GM12878 (cell line): ENCODE data around the gene PRR22. TPM values are rescaled to one million over a fixed set of nuclear protein-coding genes. Genes with fewer than 3 reads are reported as not detected.

Experiments
- ATAC-seq: fragments of 200-7000 bp; cut with Tn5 transposase; 3 replicates; pipeline ENCODE4 v1.9.1; 2020; ENCODE audit warnings: mild to moderate bottlenecking, moderate library complexity
- BruUV-seq: library from RNA; stranded (reverse); fragments of 400-500 nt; replicated peaks from 2 replicates; lab custom pipeline; 2021; lab: Mats Ljungman, UMichigan
- CTCF ChIA-PET: fragments of 300-600 bp; sonication (Branson Sonifier 250); formaldehyde crosslinking; extraction: SDS; loops from one replicate; lab custom pipeline; 2021; ENCODE audit warnings: inconsistent platforms; lab: Yijun Ruan, JAX
- POLR2A ChIA-PET: fragments of 350-600 bp; formaldehyde crosslinking; extraction: SDS; loops from one replicate; lab custom pipeline; 2021; ENCODE audit warnings: inconsistent platforms; lab: Charles Lee
- RAD21 ChIA-PET: fragments of 300-600 bp; sonication (Branson Sonifier 250); formaldehyde crosslinking; loops from one replicate; lab custom pipeline; 2023; ENCODE audit warnings: antibody characterized with exemption; ENCODE audit not compliant: unreplicated experiment; lab: Charles Lee
- SMC1A ChIA-PET: fragments of 300-600 bp; sonication (Branson Sonifier 250); formaldehyde crosslinking; loops from one replicate; lab custom pipeline; 2023; ENCODE audit not compliant: unreplicated experiment, uncharacterized antibody; lab: Charles Lee
- DNase-seq: peaks from one replicate; pipeline ENCODE4 v3.0.0-alpha.2; 2011; ENCODE audit warnings: low read depth, low spot score
- FAIRE-seq: peaks from 3 replicates; lab custom pipeline; 2011; peaks lifted over from hg19 to GRCh38; lab: Jason Lieb, UNC
- H2AFZ ChIP-seq: 2 replicates; pipeline ENCODE4 v1.6.0; 2011; ENCODE audit warnings: low read depth, low read length, control low read depth; ENCODE audit not compliant: control insufficient read depth
- H3K27ac ChIP-seq: 2 replicates; pipeline ENCODE4 v1.5.1; 2011; ENCODE audit warnings: control low read depth; ENCODE audit not compliant: control insufficient read depth, insufficient read depth
- H3K27me3 ChIP-seq, 2 experiments: replicated peaks in 1 of 2; 2 replicates each; pipeline versions ENCODE4 v1.6.0 to v1.6.1; 2011; ENCODE audit warnings: low read length in 1 of 2; ENCODE audit not compliant: control insufficient read depth in 2 of 2, insufficient read depth in 2 of 2
- H3K36me3 ChIP-seq, 2 experiments: 2 replicates each; pipeline ENCODE4 v1.5.1; 2011; ENCODE audit warnings: low read length in 1 of 2; ENCODE audit not compliant: control insufficient read depth in 2 of 2, insufficient read depth in 2 of 2
- H3K4me1 ChIP-seq: 2 replicates; pipeline ENCODE4 v1.6.1; 2011; ENCODE audit warnings: mild to moderate bottlenecking, low read length, moderate library complexity, mixed read lengths; ENCODE audit not compliant: control insufficient read depth, insufficient read depth
- H3K4me2 ChIP-seq: 2 replicates; pipeline ENCODE4 v1.6.0; 2011; ENCODE audit warnings: control low read depth; ENCODE audit not compliant: control insufficient read depth, insufficient read depth
- H3K4me3 ChIP-seq: fragments of 200-600 bp; sonication (generic); 2 replicates; pipeline ENCODE4 v1.5.1; 2016
- H3K79me2 ChIP-seq: 2 replicates; pipeline ENCODE4 v1.6.0; 2011; ENCODE audit warnings: low read length; ENCODE audit not compliant: control insufficient read depth, insufficient read depth
- H3K9ac ChIP-seq: 2 replicates; pipeline ENCODE4 v1.8.0; 2011; ENCODE audit warnings: low read length, control low read depth, mixed read lengths; ENCODE audit not compliant: control insufficient read depth, insufficient read depth
- H3K9me3 ChIP-seq: replicated peaks from 3 replicates; pipeline ENCODE4 v1.5.1; 2011; ENCODE audit warnings: mild to moderate bottlenecking, low read length; ENCODE audit not compliant: control insufficient read depth, insufficient read depth
- H4K20me1 ChIP-seq: 2 replicates; pipeline ENCODE4 v1.6.0; 2011; ENCODE audit not compliant: control insufficient read depth, insufficient read depth
- BHLHE40 ChIP-seq, 2 experiments: fragments of 450-650 bp in 1 of 2; IDR thresholded peaks; 2 replicates each; pipeline ENCODE4 v1.6.1; 2011 to 2017; ENCODE audit warnings: low read depth in 2 of 2, borderline replicate concordance in 1 of 2, improper control_type of control experiment in 1 of 2, low read length in 1 of 2, mild to moderate bottlenecking in 1 of 2
- HDAC6 ChIP-seq: fragments of 200-600 bp; sonication (generic); IDR thresholded peaks from one replicate; pipeline ENCODE4 v1.8.0; 2017; ENCODE audit warnings: antibody characterized with exemption; ENCODE audit not compliant: unreplicated experiment
- JUND ChIP-seq: IDR thresholded peaks from 2 replicates; pipeline ENCODE4 v1.6.1; 2012; ENCODE audit warnings: low read depth, mild to moderate bottlenecking, low read length, improper control_type of control experiment, moderate library complexity
- KDM1A ChIP-seq: fragments of 200-600 bp; sonication (generic); IDR thresholded peaks from 2 replicates; pipeline ENCODE4 v1.6.1; 2016; ENCODE audit warnings: borderline replicate concordance
- MEF2A ChIP-seq: IDR thresholded peaks from 2 replicates; pipeline ENCODE4 v1.6.1; 2011; ENCODE audit warnings: low read depth, mild to moderate bottlenecking, low read length, moderate library complexity; ENCODE audit not compliant: insufficient read depth
- MEF2B ChIP-seq: fragments of 450-650 bp; IDR thresholded peaks from 2 replicates; pipeline ENCODE4 v1.6.1; 2018; ENCODE audit warnings: mild to moderate bottlenecking, moderate library complexity; ENCODE audit not compliant: partially characterized antibody, poor library complexity, severe bottlenecking
- NR2F1 ChIP-seq: fragments of 450-650 bp; conservative IDR thresholded peaks from 2 replicates; pipeline ENCODE4 v1.6.1; 2017; ENCODE audit warnings: mild to moderate bottlenecking
- PKNOX1 ChIP-seq: fragments of 450-650 bp; IDR thresholded peaks from 2 replicates; pipeline ENCODE4 v1.6.1; 2016; ENCODE audit warnings: mild to moderate bottlenecking
- RUNX3 ChIP-seq: IDR thresholded peaks from 2 replicates; pipeline ENCODE4 v1.6.1; 2012; ENCODE audit warnings: low read length, inconsistent platforms
- STAT1 ChIP-seq: fragments of 450-650 bp; conservative IDR thresholded peaks from 2 replicates; pipeline ENCODE4 v1.6.1; 2014; ENCODE audit warnings: antibody characterized with exemption, mild to moderate bottlenecking
- TCF12 ChIP-seq: IDR thresholded peaks from 2 replicates; pipeline ENCODE4 v1.6.1; 2011; ENCODE audit warnings: low read depth, mild to moderate bottlenecking, low read length
- TCF3 ChIP-seq: IDR thresholded peaks from 2 replicates; pipeline ENCODE4 v1.6.1; 2012; ENCODE audit warnings: low read depth, mild to moderate bottlenecking, low read length, borderline replicate concordance; ENCODE audit not compliant: insufficient read depth
- WGBS: methylation state at CpG from one replicate; pipeline ENCODE4 v1.1.6; 2016; ENCODE audit warnings: low lambda C conversion rate; ENCODE audit not compliant: insufficient replicate concordance, insufficient coverage; ENCODE audit errors: missing lambda C conversion rate; 5-methylcytosine and 5-hydroxymethylcytosine counted together
- in situ Hi-C: fragments of 300-500 bp; cut with MboI; formaldehyde crosslinking; loops from 9 replicates; pipeline ENCODE4 v1.14.3; 2018; ENCODE audit warnings: mixed read lengths
- intact Hi-C: fragments of 100-400 bp; cut with micrococcal nuclease; formaldehyde crosslinking; loops from one replicate; pipeline ENCODE4 v1.14.2; 2022; ENCODE audit not compliant: unreplicated experiment
- polyA plus RNA-seq, 11 experiments: library from polyadenylated mRNA; depleted of rRNA in 4 of 11; unstranded in 6 of 11; stranded (reverse) in 5 of 11; fragments of >200 nt; fragmentation: Nextera tagmentation in 4 of 11; fragmentation: Illumina TruSeq in 1 of 11; extraction: Ambion mirVana in 4 of 11; extraction: Trizol in 1 of 11; gene quantifications; 1 replicate in 1 of 11; 2 replicates in 10 of 11; pipeline versions ENCODE4 v1.2.1 to v1.2.3, GENCODE V29; 2011 to 2016; ENCODE audit warnings: inconsistent platforms in 2 of 11, missing spikeins in 2 of 11, low read depth in 1 of 11
- total RNA-seq, 4 experiments: library from RNA; depleted of rRNA in 3 of 4; stranded (reverse); fragments of >200 nt in 3 of 4; fragmentation: Illumina TruSeq in 1 of 4; extraction: Trizol in 1 of 4; gene quantifications; 2 replicates each; pipeline versions ENCODE4 v1.2.1 to v1.2.3, GENCODE V29; 2013 to 2021
- TF ChIP-seq, protein P1 (sequence below), 3 experiments: IDR thresholded peaks in 2 of 3; conservative IDR thresholded peaks in 1 of 3; 2 replicates each; pipeline ENCODE4 v1.5.1; 2011; ENCODE audit warnings: low read depth in 3 of 3, low read length in 3 of 3, mild to moderate bottlenecking in 3 of 3, control low read depth in 2 of 3, moderate library complexity in 2 of 3, inconsistent platforms in 1 of 3, mixed read lengths in 1 of 3; ENCODE audit not compliant: control insufficient read depth in 2 of 3, insufficient read depth in 1 of 3; ENCODE audit errors: extremely low read depth in 1 of 3

The PRR22 gene
- total and polyA plus RNA-seq, 10 of the 15 experiments (the other 5 are each of a cell fraction or from before 2014, with no cell fraction given) = 0.31 to 4.4 (median 1.3) TPM; not detected in 2

GRCh38 chr19:5827342-5827890 lies 42.9 kb upstream of the PRR22 start (continued):
- TF ChIP-seq, protein P1, sequence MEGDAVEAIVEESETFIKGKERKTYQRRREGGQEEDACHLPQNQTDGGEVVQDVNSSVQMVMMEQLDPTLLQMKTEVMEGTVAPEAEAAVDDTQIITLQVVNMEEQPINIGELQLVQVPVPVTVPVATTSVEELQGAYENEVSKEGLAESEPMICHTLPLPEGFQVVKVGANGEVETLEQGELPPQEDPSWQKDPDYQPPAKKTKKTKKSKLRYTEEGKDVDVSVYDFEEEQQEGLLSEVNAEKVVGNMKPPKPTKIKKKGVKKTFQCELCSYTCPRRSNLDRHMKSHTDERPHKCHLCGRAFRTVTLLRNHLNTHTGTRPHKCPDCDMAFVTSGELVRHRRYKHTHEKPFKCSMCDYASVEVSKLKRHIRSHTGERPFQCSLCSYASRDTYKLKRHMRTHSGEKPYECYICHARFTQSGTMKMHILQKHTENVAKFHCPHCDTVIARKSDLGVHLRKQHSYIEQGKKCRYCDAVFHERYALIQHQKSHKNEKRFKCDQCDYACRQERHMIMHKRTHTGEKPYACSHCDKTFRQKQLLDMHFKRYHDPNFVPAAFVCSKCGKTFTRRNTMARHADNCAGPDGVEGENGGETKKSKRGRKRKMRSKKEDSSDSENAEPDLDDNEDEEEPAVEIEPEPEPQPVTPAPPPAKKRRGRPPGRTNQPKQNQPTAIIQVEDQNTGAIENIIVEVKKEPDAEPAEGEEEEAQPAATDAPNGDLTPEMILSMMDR (IDR thresholded peaks at IDR 0.05 in 2 of 3, conservative IDR thresholded peaks at IDR 0.05 in 1 of 3; ENCODE audit: control insufficient read depth in 2 of 3, extremely low read depth in 1 of 3, insufficient read depth in 1 of 3, low read depth in 3 of 3, low read length in 3 of 3) = no peak
- no peak for TF ChIP-seq NR2F1
- no peak for TF ChIP-seq KDM1A
- TF ChIP-seq HDAC6 = no peak

DNA sequence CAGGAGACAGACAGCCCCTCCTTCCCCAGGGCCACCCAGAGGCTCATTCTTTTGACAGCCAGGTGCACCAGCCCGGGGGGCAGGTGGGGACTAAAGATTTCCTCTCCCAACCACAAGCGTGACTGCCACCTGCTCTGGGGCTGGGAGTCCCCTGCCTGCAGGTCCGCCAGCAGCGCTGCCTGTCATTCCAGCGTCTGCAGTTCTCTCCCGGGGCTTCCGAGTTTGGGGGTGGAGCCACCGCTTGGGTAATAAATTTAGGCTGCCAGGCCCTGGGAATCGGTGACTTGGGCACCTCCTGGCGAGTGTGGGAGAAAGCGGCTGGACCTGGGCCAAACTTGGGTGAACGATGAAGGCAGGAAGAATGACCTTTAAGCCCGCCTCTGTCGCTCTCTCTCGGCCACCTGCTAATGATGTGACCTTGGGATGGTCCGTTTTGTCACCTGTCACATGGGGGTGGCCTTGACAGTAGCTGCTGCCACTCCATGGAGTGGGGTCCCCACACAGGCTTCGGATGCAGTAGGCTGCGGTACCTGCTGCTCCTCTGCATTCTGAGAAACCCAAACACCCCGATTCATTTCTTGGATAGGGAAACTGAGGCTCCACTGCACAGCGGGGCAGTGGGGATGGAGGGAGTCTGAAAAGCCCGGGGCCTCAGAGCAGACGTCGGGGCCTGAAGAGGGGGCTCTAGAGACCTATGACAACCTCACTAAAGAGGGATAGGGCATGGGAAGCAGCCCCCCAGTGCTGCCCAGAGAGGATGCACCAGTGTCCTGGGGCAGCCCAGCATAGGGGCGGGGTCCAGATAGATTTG lies 42.2 kb upstream of the PRR22 start:
- Histone ChIP-seq H3K9ac (no peak overlapping the region), H2AFZ (peak overlapping the region; percentile 3; the same call in 1 of the 2 replicates), H3K9me3 (no peaks in the 10 kb centered on the region), H3K27me3 (peaks cover 0 to 4% of the 10 kb centered on the region in 2 experiments; a peak in 2 of 4 replicates), H3K79me2 (no peaks in the 10 kb centered on the region), H4K20me1 (no peaks in the 10 kb centered on the region), H3K36me3 (no peaks in the 10 kb centered on the region), H3K4me3 (no peak overlapping the region), H3K4me2 (peak overlapping the region; percentile 64), H3K4me1 (peaks cover 24% of the 10 kb centered on the region), H3K27ac (no peak overlapping the region)
- intact Hi-C loops = no loop called here
- in situ Hi-C loops = no loop called here
- peak; percentile 57 to 85; a peak in 3 of 4 replicates for TF ChIP-seq BHLHE40 (IDR thresholded peaks at IDR 0.05; ENCODE audit: borderline replicate concordance in 1 of 2, low read depth in 2 of 2, low read length in 1 of 2)
- peak; percentile 51; the same call in 1 of the 2 replicates for TF ChIP-seq PKNOX1
- TF ChIP-seq TCF12 = peak; percentile 85
- no peak for TF ChIP-seq JUND
- peak; percentile 41 for TF ChIP-seq MEF2B
- peak; percentile 42; the same call in 1 of the 2 replicates for TF ChIP-seq RUNX3
- TF ChIP-seq HDAC6 = no peak
- peak; percentile 77 for TF ChIP-seq TCF3
- no peak for TF ChIP-seq MEF2A
- TF ChIP-seq STAT1 = no peak
- BruUV-seq = no TSS peak
- ChIA-PET SMC1A (no interaction called here), RAD21 (no interaction called here), CTCF (no interaction called here), POLR2A (interaction anchor here (0.5 kb wide), 1 partner anchor 13 kb away, joined by 3 read pairs; no protein-coding TSS in a partner anchor)
- FAIRE-seq = no peak
- DNase-seq = no peak
- WGBS = 21% methylated on average over 24 of the region's 24 CpGs
- ATAC-seq = peak; percentile 5; the same call in 1 of the 3 replicates
